HG02588 (cell line): ENCODE data around the gene CDO1.

Experiments used
- ATAC-seq: cut with Tn5 transposase; IDR thresholded peaks from one replicate; pipeline ENCODE4 v1.9.1; 2021; ENCODE audit warnings: mild to moderate bottlenecking, moderate library complexity; ENCODE audit not compliant: unreplicated experiment

The CDO1 gene

DNA sequence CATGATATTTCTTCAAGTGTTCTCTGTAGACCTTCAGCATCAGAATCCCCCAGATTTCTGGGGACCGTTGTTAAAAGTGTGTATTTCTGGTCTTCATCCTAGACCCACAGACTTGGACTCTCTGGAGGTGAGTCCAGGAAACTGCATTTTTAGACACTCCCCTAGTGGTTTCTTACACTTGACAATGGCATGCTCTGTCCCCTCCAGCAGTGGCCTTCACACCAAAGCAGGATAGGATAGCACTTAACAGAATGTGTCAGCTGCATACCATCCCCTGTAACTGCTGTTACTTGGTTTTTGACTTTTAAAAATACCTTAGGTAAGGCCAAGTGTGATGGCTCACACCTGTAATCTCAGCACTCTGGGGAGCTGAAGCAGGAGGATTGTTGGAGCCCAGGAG is 20.8 kb downstream of the CDO1 start:
- no peak for ATAC-seq

DNA sequence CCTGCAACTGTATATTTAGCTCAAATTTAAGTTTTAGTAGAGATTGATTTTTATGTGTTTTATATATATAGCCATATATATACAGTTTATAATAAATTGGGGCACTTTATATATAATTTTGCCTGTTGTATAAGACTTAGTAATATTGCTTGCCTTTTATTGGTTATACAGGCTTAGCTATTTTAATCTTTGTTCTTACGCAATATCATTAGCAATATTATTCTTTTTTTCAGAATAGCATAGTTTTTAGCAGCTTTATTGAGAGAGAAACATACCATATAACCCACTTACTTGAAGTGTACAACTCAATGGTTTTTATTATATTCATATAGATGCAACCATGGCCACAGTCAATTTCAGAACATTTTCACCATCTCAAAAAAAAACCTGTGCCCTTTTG is 28.0 kb downstream of the CDO1 start:
- no peak for ATAC-seq

DNA sequence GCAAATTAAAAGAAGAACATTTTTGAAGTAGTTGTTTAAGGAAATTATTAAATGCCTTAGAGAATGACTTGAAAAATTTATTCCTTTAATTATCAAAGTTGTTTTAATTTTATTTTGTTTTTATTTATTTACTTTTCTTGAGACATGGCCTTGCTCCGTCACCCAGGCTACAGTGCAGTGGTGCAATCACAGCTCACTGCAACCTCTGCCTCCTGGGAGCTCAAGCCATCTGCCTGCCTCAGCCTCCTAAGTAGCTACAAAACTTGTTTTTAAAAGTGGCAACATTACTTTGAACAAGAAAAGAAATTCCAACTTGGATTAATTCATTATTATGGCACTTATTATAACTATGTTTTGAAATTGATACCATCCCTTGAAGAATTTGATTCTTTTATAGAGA is 29.0 kb downstream of the CDO1 start:
- ATAC-seq = no peak

DNA sequence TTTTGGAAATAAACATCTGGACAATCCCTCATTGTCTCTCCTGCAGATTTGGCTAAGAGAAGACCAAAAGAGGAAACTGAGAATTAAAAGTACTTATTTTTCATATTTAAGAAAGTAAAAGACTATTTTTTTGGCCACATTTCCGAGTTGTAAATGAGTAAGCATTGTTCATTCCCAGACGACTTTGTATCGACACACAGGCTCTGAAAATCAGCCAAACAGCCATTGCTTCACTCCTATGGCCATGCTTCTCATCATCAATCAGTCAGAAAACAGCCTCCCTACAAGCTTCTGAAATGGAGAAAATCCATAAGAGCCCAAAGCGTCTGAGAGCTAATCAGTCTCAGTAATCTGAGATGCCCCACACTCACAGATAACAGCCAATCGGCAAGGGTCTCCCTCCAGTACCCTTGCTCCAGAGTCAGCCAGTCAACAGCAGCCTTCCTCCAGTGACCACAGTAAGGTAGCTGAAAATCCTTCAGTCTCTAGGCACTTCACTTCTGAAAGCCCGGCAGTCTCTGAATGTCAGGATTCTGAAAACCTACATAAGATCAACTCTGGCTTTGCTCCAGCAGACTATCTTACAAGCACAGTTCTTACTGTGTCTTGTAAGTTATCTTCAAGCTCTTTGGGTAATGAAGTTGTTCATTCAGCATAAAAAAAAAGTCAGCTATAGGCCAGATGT is 30.9 kb downstream of the CDO1 start:
- no peak for ATAC-seq

- ATAC-seq = no peak
These were observed 38.0 kb downstream of the CDO1 start for GRCh38 chr5:115778417-115778816.

GRCh38 chr5:115776989-115777388 is 39.5 kb downstream of the CDO1 start:
- no peak for ATAC-seq

GRCh38 chr5:115775999-115776398 is 40.5 kb downstream of the CDO1 start:
- ATAC-seq = no peak

DNA sequence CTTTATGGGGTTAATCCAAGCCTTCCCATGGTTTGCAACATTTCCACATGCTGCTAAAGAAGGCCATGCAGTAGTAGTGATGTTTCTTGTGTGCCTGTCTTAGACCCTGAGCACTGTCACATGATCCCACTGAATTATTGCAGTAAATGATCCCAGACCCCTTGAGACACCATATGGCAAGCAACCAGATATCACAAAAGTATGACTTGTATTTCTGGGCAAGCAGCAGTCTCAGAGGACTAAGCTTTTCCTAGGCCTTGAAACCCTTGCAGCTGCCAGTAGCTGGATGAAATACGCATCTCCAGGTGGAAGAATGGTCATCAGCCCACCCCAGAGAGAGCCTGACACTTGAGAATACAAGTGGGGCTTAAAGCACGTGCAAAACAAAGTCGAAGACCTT is 41.8 kb downstream of the CDO1 start:
- no peak for ATAC-seq

GRCh38 chr5:115772731-115773475 is 43.6 kb downstream of the CDO1 start:
- no peak for ATAC-seq

- ATAC-seq = no peak
These were observed 46.0 kb downstream of the CDO1 start for GRCh38 chr5:115770466-115770865.

DNA sequence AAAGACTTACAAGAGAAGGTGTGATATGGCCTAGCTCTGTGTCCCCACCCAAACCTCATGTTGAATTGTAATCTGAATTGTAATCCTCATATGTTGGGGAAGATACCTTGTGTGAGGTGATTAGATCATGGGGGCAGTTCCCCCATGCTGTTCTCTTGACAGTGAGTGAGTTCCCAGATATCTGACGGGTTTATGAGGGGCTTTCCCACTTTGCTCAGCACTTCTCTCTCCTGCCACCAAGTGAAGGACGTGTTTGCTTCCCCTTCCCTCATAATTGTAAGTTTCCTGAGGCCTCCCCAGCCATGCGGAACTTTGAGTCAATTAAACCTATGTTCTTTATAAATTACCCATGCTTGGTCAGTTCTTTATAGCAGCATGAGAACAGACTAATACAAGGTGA is 49.0 kb downstream of the CDO1 start:
- no peak for ATAC-seq

DNA sequence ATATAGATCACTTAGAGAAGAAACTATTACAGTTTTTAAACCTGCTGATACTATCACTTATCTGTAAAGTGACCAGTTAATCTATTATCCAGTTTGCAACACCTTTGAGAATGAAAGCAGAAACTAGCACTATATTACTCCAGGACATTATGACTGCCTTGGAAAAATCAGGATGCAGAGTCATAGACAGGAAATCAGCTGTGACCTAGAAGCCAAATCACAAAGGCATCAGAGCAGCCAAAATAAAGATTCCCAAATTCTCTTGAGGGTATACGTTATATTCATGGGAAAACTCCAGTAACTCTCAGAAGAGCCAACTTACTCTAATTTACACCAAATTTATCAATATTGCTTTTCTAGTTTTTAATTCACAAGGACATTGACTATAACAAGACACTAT is 49.9 kb downstream of the CDO1 start:
- no peak for ATAC-seq

- ATAC-seq = peak; percentile 75
These were observed 58.1 kb downstream of the CDO1 start for GRCh38 chr5:115758356-115758755.

- ATAC-seq = no peak
These were observed 60.8 kb downstream of the CDO1 start for GRCh38 chr5:115755675-115756074.
